Mononuclear cell (primary cell): Measurements from ENCODE around the gene GALNT15. TPM values are rescaled to one million over a fixed set of nuclear protein-coding genes. Genes with fewer than 3 reads are reported as not detected.

Source experiments
- total RNA-seq: library from RNA; depleted of rRNA; stranded (reverse); fragments of >200 nt; gene quantifications from one replicate; pipeline ENCODE4 v1.2.3, GENCODE V29; 2012

GALNT15 gene
- total RNA-seq, 1 donor: not detected

Other genes with a start within 250 kb of the GALNT15 start
- gene DPH3, start 90.3 kb downstream of the GALNT15 start, total RNA-seq: 7.9 TPM
- 139 TPM for gene OXNAD1, start 90.5 kb downstream of the GALNT15 start, total RNA-seq